HCT116 (cell line): ENCODE data around the gene SH2D2A. TPM values are rescaled to one million over a fixed set of nuclear protein-coding genes. Genes with fewer than 3 reads are reported as not detected.

Experiments used
- ATAC-seq: fragments of 200-7000 bp; cut with Tn5 transposase; 2 replicates; pipeline ENCODE4 v1.9.1; 2020; ENCODE audit warnings: mild to moderate bottlenecking, moderate library complexity
- BruUV-seq: library from RNA; stranded (reverse); fragments of 400-500 nt; replicated peaks from 2 replicates; lab custom pipeline; 2021; lab: Mats Ljungman, UMichigan
- CTCF ChIA-PET: fragments of 300-600 bp; sonication (Branson Sonifier 250); formaldehyde crosslinking; loops from one replicate; lab custom pipeline; 2021; ENCODE audit warnings: antibody characterized with exemption; lab: Charles Lee
- POLR2A ChIA-PET: fragments of 300-600, 350-600 bp; sonication (Branson Sonifier 250); formaldehyde crosslinking; loops from one replicate; lab custom pipeline; 2021; ENCODE audit warnings: antibody characterized with exemption; lab: Charles Lee
- RAD21 ChIA-PET, 2 experiments: fragments of 300-600 bp; sonication (Branson Sonifier 250); formaldehyde crosslinking; loops; one replicate each; lab custom pipeline; 2023; ENCODE audit warnings: low total read pairs in 2 of 2; ENCODE audit not compliant: uncharacterized antibody in 2 of 2, unreplicated experiment in 2 of 2, low non-redundant PET in 1 of 2; lab: Charles Lee
- DNase-seq: peaks from one replicate; pipeline ENCODE4 v3.0.0-alpha.2; 2010; ENCODE audit warnings: low read depth, low spot score
- H2AFZ ChIP-seq: fragments of 200-600 bp; shearing (Covaris generic), sonication (generic); 2 replicates; pipeline ENCODE4 v1.6.1; 2017; ENCODE audit warnings: low read depth, mixed run types, mixed read lengths, antibody characterized with exemption, low read length; ENCODE audit not compliant: poor library complexity, severe bottlenecking
- H3K27ac ChIP-seq: 2 replicates; pipeline ENCODE4 v1.5.1; 2012; ENCODE audit warnings: low read depth, low read length
- H3K27me3 ChIP-seq: fragments of 200-600 bp; sonication (generic); 2 replicates; pipeline ENCODE4 v1.6.1; 2016; ENCODE audit warnings: mixed run types, low read length, mixed read lengths; ENCODE audit not compliant: insufficient read depth
- H3K36me3 ChIP-seq, 2 experiments: fragments of 200-500 bp in 1 of 2; fragments of 200-600 bp in 1 of 2; sonication (Bioruptor generic) in 1 of 2; sonication (generic) in 1 of 2; 2 replicates each; pipeline versions ENCODE4 v1.5.1 to v1.6.1; 2014 to 2016; ENCODE audit warnings: low read length in 2 of 2, inconsistent platforms in 1 of 2, mixed read lengths in 1 of 2, mixed run types in 1 of 2; ENCODE audit not compliant: insufficient read depth in 2 of 2, control insufficient read depth in 1 of 2
- H3K4me1 ChIP-seq, 2 experiments: fragments of 200-600 bp in 1 of 2; sonication (generic) in 1 of 2; 2 replicates each; pipeline versions ENCODE4 v1.5.1 to v1.6.1; 2012 to 2017; ENCODE audit warnings: low read length in 2 of 2, inconsistent platforms in 1 of 2, mild to moderate bottlenecking in 1 of 2, mixed read lengths in 1 of 2, mixed run types in 1 of 2, moderate library complexity in 1 of 2; ENCODE audit not compliant: insufficient read depth in 2 of 2, control insufficient read depth in 1 of 2
- H3K4me2 ChIP-seq: fragments of 200-600 bp; sonication (generic); 2 replicates; pipeline ENCODE4 v1.6.1; 2017; ENCODE audit warnings: mixed run types, low read length, mixed read lengths
- H3K4me3 ChIP-seq, 2 experiments: fragments of 200-600 bp in 1 of 2; sonication (generic) in 1 of 2; replicated peaks in 1 of 2; 2 replicates each; pipeline ENCODE4 v1.5.1; 2011 to 2016; ENCODE audit warnings: low read length in 2 of 2, control low read depth in 1 of 2, low read depth in 1 of 2, mild to moderate bottlenecking in 1 of 2, mixed read lengths in 1 of 2, mixed run types in 1 of 2
- H3K79me2 ChIP-seq: fragments of 200-600 bp; sonication (generic); 2 replicates; pipeline ENCODE4 v1.6.1; 2017; ENCODE audit warnings: mild to moderate bottlenecking, mixed run types, low read length, moderate library complexity, mixed read lengths; ENCODE audit not compliant: insufficient read depth
- H3K9ac ChIP-seq: fragments of 200-600 bp; sonication (generic); 2 replicates; pipeline ENCODE4 v1.6.1; 2016; ENCODE audit warnings: low read length, mixed read lengths
- H3K9me2 ChIP-seq: fragments of 200-600 bp; sonication (generic), shearing (Covaris generic); 2 replicates; pipeline ENCODE4 v1.6.1; 2017; ENCODE audit warnings: mixed run types, mild to moderate bottlenecking, moderate library complexity; ENCODE audit not compliant: insufficient read depth
- H3K9me3 ChIP-seq, 2 experiments: fragments of 200-500 bp in 1 of 2; fragments of 200-600 bp in 1 of 2; sonication (Bioruptor generic) in 1 of 2; sonication (generic) in 1 of 2; 2 replicates each; pipeline ENCODE4 v1.6.1; 2014 to 2017; ENCODE audit warnings: low read length in 2 of 2, mixed read lengths in 2 of 2, inconsistent platforms in 1 of 2, low read depth in 1 of 2, mild to moderate bottlenecking in 1 of 2, mixed run types in 1 of 2, moderate library complexity in 1 of 2; ENCODE audit not compliant: control insufficient read depth in 1 of 2, insufficient read depth in 1 of 2
- H4K20me1 ChIP-seq: fragments of 200-600 bp; sonication (generic), shearing (Covaris generic); 2 replicates; pipeline ENCODE4 v1.6.1; 2017; ENCODE audit warnings: mixed run types, mild to moderate bottlenecking, moderate library complexity; ENCODE audit not compliant: insufficient read depth
- CBX3 ChIP-seq: IDR thresholded peaks from 2 replicates; pipeline ENCODE4 v1.6.1; 2012; ENCODE audit warnings: low read depth
- CEBPB ChIP-seq: IDR thresholded peaks from 2 replicates; pipeline ENCODE4 v1.6.1; 2012; ENCODE audit warnings: low read depth
- EGR1 ChIP-seq: IDR thresholded peaks from 2 replicates; pipeline ENCODE4 v1.6.1; 2012; ENCODE audit warnings: low read depth
- ELF1 ChIP-seq: IDR thresholded peaks from 2 replicates; pipeline ENCODE4 v1.6.1; 2012; ENCODE audit warnings: low read depth, borderline replicate concordance
- EZH2 ChIP-seq: fragments of 200-600 bp; sonication (generic); IDR thresholded peaks from 2 replicates; pipeline ENCODE4 v1.6.1; 2017; ENCODE audit warnings: antibody characterized with exemption, mixed run types
- EZH2phosphoT487 ChIP-seq: fragments of 200-600 bp; IDR thresholded peaks from 2 replicates; pipeline ENCODE4 v1.6.1; 2018; ENCODE audit warnings: antibody characterized with exemption, borderline replicate concordance
- FOSL1 ChIP-seq: IDR thresholded peaks from 2 replicates; pipeline ENCODE4 v1.6.1; 2012; ENCODE audit warnings: low read depth
- JUND ChIP-seq: IDR thresholded peaks from 2 replicates; pipeline ENCODE4 v1.6.1; 2012
- POLR2A ChIP-seq: IDR thresholded peaks from 2 replicates; pipeline ENCODE4 v1.7.0; 2011; ENCODE audit warnings: borderline replicate concordance; ENCODE audit not compliant: insufficient read depth, insufficient read length; ENCODE audit errors: extremely low read depth
- SIN3A ChIP-seq: IDR thresholded peaks from 2 replicates; pipeline ENCODE4 v1.6.1; 2012; ENCODE audit warnings: low read depth
- SRF ChIP-seq: IDR thresholded peaks from 2 replicates; pipeline ENCODE4 v1.6.1; 2012; ENCODE audit warnings: low read depth
- TCF7L2 ChIP-seq: IDR thresholded peaks from 2 replicates; pipeline ENCODE4 v1.7.0; 2011; ENCODE audit warnings: borderline replicate concordance, inconsistent platforms; ENCODE audit not compliant: insufficient read depth, insufficient read length; ENCODE audit errors: extremely low read depth
- YY1 ChIP-seq: IDR thresholded peaks from 2 replicates; pipeline ENCODE4 v1.6.1; 2011; ENCODE audit warnings: low read length, low read depth, moderate library complexity, mild to moderate bottlenecking; ENCODE audit not compliant: insufficient replicate concordance; ENCODE audit errors: extremely low read depth
- ZNF274 ChIP-seq: fragments of 200-500 bp; sonication (Bioruptor generic); IDR thresholded peaks from 2 replicates; pipeline ENCODE4 v1.6.1; 2014; ENCODE audit warnings: mild to moderate bottlenecking, low read depth, low read length, inconsistent platforms
- intact Hi-C: fragments of 100-400 bp; cut with micrococcal nuclease; formaldehyde crosslinking; loops from 2 replicates; pipeline ENCODE4 v1.10.0; 2022
- total RNA-seq: library from RNA; stranded (reverse); gene quantifications from one replicate; pipeline ENCODE4 v1.2.1, GENCODE V29; 2021; ENCODE audit not compliant: unreplicated experiment
- TF ChIP-seq, protein P1 (sequence below): IDR thresholded peaks from 2 replicates; pipeline ENCODE4 v1.6.1; 2012
- TF ChIP-seq, protein P2 (sequence below): IDR thresholded peaks from 2 replicates; pipeline ENCODE4 v1.6.1; 2011; ENCODE audit warnings: mild to moderate bottlenecking, low read length, moderate library complexity; ENCODE audit not compliant: insufficient replicate concordance; ENCODE audit errors: extremely low read depth
- TF ChIP-seq, protein P3 (sequence below): IDR thresholded peaks from 2 replicates; pipeline ENCODE4 v1.6.1; 2012; ENCODE audit warnings: low read depth
- TF ChIP-seq, protein P4 (sequence below): IDR thresholded peaks from 2 replicates; pipeline ENCODE4 v1.6.1; 2012
- TF ChIP-seq, protein P5 (sequence below), 3 experiments: fragments of 200-600 bp in 1 of 3; sonication (generic) in 1 of 3; IDR thresholded peaks in 2 of 3; conservative IDR thresholded peaks in 1 of 3; 2 replicates each; pipeline ENCODE4 v1.5.1; 2012 to 2017; ENCODE audit warnings: low read depth in 2 of 3, low read length in 2 of 3, antibody characterized with exemption in 1 of 3, borderline replicate concordance in 1 of 3, control low read depth in 1 of 3, mild to moderate bottlenecking in 1 of 3, mixed read lengths in 1 of 3, mixed run types in 1 of 3, moderate library complexity in 1 of 3; ENCODE audit not compliant: insufficient read depth in 1 of 3

Gene SH2D2A
- total RNA-seq, 1 experiment from 2014 or later, result 4.8 TPM

DNA sequence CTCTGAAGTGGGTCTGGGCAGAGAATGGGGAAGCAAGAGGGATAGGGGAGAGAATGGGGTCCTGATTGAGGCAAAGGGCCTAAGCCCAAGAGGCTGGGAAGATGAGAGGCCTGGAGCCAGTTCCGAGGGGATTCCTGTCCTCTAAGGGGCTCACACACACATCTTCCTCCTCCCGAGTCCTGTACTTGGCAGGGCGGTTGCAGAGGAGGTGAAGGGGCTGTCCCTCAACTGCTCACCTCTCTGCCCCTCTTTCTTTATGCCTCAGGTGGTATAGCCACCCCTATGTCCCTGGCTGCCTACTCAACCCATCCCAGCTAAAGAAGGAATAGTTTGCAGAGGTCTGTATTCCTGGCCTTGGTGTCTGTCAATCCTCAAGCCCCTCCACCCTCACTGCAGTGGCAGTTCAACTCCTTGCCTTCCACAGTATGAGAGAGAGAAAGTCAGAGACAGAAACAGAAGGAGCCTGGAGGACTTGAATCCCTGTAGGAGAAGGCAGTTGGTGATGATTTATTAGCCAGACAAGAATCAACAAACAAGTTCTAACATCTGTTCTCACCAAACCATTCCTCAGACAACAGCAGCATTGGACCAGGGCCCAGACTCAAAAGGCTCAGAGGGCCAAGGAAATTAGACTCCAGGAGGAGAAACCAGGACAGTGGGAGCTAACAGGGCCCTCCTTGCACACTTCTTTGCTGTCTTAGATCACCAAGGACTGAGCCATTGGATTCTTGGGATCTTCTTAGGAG, 10.7 kb downstream of the SH2D2A start:
- Histone ChIP-seq H3K36me3 (peaks cover 0 to 4% of the 10 kb centered on the region in 2 experiments; a peak in 2 of 4 replicates), H3K9me3 (no peaks in the 10 kb centered on the region), H3K27me3 (no peaks in the 10 kb centered on the region)
- POLR2A ChIA-PET, result interaction anchor here (1.2 kb wide), 1 partner anchor 8 kb away, joined by 3 read pairs; no protein-coding TSS in a partner anchor
- BruUV-seq, result no TSS peak
- no peak for TF ChIP-seq CBX3
- no peak for TF ChIP-seq ZNF274
- TF ChIP-seq, protein P1, sequence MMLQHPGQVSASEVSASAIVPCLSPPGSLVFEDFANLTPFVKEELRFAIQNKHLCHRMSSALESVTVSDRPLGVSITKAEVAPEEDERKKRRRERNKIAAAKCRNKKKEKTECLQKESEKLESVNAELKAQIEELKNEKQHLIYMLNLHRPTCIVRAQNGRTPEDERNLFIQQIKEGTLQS, result no peak
- TF ChIP-seq CEBPB, result no peak
- TF ChIP-seq, protein P2, sequence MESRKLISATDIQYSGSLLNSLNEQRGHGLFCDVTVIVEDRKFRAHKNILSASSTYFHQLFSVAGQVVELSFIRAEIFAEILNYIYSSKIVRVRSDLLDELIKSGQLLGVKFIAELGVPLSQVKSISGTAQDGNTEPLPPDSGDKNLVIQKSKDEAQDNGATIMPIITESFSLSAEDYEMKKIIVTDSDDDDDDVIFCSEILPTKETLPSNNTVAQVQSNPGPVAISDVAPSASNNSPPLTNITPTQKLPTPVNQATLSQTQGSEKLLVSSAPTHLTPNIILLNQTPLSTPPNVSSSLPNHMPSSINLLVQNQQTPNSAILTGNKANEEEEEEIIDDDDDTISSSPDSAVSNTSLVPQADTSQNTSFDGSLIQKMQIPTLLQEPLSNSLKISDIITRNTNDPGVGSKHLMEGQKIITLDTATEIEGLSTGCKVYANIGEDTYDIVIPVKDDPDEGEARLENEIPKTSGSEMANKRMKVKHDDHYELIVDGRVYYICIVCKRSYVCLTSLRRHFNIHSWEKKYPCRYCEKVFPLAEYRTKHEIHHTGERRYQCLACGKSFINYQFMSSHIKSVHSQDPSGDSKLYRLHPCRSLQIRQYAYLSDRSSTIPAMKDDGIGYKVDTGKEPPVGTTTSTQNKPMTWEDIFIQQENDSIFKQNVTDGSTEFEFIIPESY, result no peak
- TF ChIP-seq EZH2phosphoT487, result no peak
- no peak for TF ChIP-seq SIN3A
- TF ChIP-seq SRF, result no peak
- no peak for TF ChIP-seq JUND
- no peak for TF ChIP-seq EZH2
- TF ChIP-seq, protein P3, sequence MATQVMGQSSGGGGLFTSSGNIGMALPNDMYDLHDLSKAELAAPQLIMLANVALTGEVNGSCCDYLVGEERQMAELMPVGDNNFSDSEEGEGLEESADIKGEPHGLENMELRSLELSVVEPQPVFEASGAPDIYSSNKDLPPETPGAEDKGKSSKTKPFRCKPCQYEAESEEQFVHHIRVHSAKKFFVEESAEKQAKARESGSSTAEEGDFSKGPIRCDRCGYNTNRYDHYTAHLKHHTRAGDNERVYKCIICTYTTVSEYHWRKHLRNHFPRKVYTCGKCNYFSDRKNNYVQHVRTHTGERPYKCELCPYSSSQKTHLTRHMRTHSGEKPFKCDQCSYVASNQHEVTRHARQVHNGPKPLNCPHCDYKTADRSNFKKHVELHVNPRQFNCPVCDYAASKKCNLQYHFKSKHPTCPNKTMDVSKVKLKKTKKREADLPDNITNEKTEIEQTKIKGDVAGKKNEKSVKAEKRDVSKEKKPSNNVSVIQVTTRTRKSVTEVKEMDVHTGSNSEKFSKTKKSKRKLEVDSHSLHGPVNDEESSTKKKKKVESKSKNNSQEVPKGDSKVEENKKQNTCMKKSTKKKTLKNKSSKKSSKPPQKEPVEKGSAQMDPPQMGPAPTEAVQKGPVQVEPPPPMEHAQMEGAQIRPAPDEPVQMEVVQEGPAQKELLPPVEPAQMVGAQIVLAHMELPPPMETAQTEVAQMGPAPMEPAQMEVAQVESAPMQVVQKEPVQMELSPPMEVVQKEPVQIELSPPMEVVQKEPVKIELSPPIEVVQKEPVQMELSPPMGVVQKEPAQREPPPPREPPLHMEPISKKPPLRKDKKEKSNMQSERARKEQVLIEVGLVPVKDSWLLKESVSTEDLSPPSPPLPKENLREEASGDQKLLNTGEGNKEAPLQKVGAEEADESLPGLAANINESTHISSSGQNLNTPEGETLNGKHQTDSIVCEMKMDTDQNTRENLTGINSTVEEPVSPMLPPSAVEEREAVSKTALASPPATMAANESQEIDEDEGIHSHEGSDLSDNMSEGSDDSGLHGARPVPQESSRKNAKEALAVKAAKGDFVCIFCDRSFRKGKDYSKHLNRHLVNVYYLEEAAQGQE, result no peak
- no peak for TF ChIP-seq YY1
- no peak for TF ChIP-seq POLR2A
- TF ChIP-seq ELF1, result no peak
- TF ChIP-seq, protein P4, sequence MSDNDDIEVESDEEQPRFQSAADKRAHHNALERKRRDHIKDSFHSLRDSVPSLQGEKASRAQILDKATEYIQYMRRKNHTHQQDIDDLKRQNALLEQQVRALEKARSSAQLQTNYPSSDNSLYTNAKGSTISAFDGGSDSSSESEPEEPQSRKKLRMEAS, result no peak
- TF ChIP-seq, protein P5, sequence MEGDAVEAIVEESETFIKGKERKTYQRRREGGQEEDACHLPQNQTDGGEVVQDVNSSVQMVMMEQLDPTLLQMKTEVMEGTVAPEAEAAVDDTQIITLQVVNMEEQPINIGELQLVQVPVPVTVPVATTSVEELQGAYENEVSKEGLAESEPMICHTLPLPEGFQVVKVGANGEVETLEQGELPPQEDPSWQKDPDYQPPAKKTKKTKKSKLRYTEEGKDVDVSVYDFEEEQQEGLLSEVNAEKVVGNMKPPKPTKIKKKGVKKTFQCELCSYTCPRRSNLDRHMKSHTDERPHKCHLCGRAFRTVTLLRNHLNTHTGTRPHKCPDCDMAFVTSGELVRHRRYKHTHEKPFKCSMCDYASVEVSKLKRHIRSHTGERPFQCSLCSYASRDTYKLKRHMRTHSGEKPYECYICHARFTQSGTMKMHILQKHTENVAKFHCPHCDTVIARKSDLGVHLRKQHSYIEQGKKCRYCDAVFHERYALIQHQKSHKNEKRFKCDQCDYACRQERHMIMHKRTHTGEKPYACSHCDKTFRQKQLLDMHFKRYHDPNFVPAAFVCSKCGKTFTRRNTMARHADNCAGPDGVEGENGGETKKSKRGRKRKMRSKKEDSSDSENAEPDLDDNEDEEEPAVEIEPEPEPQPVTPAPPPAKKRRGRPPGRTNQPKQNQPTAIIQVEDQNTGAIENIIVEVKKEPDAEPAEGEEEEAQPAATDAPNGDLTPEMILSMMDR (IDR thresholded peaks at IDR 0.05 in 2 of 3, conservative IDR thresholded peaks at IDR 0.05 in 1 of 3; ENCODE audit: borderline replicate concordance in 1 of 3, insufficient read depth in 1 of 3, low read depth in 2 of 3, low read length in 2 of 3), result no peak
- TF ChIP-seq EGR1, result no peak
- no peak for TF ChIP-seq FOSL1
- no peak for TF ChIP-seq TCF7L2
- TF ChIP-seq, all 23 proteins: peak for 0
- intact Hi-C loops, result no loop called here
- RAD21 ChIA-PET, result no interaction called here
- Histone ChIP-seq H3K4me1 (no peaks in the 10 kb centered on the region), H3K79me2 (no peaks in the 10 kb centered on the region), H2AFZ (no peak overlapping the region), H4K20me1 (no peaks in the 10 kb centered on the region), H3K9me2 (no peaks in the 10 kb centered on the region), H3K4me3 (no peak overlapping the region), H3K27ac (no peak overlapping the region), H3K4me2 (no peak overlapping the region), H3K9ac (no peak overlapping the region)
- ATAC-seq (no peak), DNase-seq (no peak)
- CTCF ChIA-PET, result no interaction called here
